GM21390 (cell line): ENCODE measurements around the gene USP15.
"Not testable (repeated sequence)": the region's sequence is repeated elsewhere in the genome, so short reads cannot be mapped to it uniquely, and the experiment has no call there.

ENCODE experiments used
- ATAC-seq: cut with Tn5 transposase; IDR thresholded peaks from one replicate; pipeline ENCODE4 v1.9.1; 2021; ENCODE audit not compliant: unreplicated experiment

Gene USP15

GRCh38 chr12:62438098-62438692 is 178.0 kb downstream of the USP15 start:
- peak; percentile 32 for ATAC-seq

GRCh38 chr12:62446754-62447452 is 186.7 kb downstream of the USP15 start:
- no peak for ATAC-seq

- no peak for ATAC-seq
Observed at GRCh38 chr12:62448436-62448835, 188.2 kb downstream of the USP15 start.

- ATAC-seq = not testable (repeated sequence)
Observed at GRCh38 chr12:62455429-62455828, 195.2 kb downstream of the USP15 start.

GRCh38 chr12:62458626-62459025 is 198.4 kb downstream of the USP15 start:
- no peak for ATAC-seq

- no peak for ATAC-seq
Observed at GRCh38 chr12:62459976-62460375, 199.8 kb downstream of the USP15 start.

- ATAC-seq = not testable (repeated sequence)
Observed at GRCh38 chr12:62461171-62461837, 201.1 kb downstream of the USP15 start.

GRCh38 chr12:62463252-62463651 is 203.0 kb downstream of the USP15 start:
- ATAC-seq = not testable (repeated sequence)
